NB4 (cell line): Measurements from ENCODE around the gene AHRR.
A peak's percentile ranks its signal among the peaks of the same experiment; 100 is the strongest.

ENCODE experiments used
- DNase-seq: peaks from one replicate; pipeline ENCODE4 v3.0.0; 2010; ENCODE audit warnings: low read depth
- H3K4me3 ChIP-seq: one replicate; pipeline ENCODE4 v1.5.1; 2011; ENCODE audit warnings: mild to moderate bottlenecking, low read depth, low read length, moderate library complexity
- MYC ChIP-seq: IDR thresholded peaks from 2 replicates; pipeline ENCODE4 v1.6.1; 2011; ENCODE audit warnings: low read depth, low read length
- POLR2A ChIP-seq: IDR thresholded peaks from 2 replicates; pipeline ENCODE4 v1.6.1; 2011; ENCODE audit warnings: mild to moderate bottlenecking; ENCODE audit not compliant: insufficient read length; ENCODE audit errors: extremely low read depth
- TF ChIP-seq, protein P1 (sequence below): IDR thresholded peaks from one replicate; pipeline ENCODE4 v1.5.1; 2012; ENCODE audit warnings: low read depth, low read length
- TF ChIP-seq, protein P2 (sequence below): IDR thresholded peaks from 2 replicates; pipeline ENCODE4 v1.6.1; 2011; ENCODE audit warnings: low read depth, low read length

AHRR gene

DNA sequence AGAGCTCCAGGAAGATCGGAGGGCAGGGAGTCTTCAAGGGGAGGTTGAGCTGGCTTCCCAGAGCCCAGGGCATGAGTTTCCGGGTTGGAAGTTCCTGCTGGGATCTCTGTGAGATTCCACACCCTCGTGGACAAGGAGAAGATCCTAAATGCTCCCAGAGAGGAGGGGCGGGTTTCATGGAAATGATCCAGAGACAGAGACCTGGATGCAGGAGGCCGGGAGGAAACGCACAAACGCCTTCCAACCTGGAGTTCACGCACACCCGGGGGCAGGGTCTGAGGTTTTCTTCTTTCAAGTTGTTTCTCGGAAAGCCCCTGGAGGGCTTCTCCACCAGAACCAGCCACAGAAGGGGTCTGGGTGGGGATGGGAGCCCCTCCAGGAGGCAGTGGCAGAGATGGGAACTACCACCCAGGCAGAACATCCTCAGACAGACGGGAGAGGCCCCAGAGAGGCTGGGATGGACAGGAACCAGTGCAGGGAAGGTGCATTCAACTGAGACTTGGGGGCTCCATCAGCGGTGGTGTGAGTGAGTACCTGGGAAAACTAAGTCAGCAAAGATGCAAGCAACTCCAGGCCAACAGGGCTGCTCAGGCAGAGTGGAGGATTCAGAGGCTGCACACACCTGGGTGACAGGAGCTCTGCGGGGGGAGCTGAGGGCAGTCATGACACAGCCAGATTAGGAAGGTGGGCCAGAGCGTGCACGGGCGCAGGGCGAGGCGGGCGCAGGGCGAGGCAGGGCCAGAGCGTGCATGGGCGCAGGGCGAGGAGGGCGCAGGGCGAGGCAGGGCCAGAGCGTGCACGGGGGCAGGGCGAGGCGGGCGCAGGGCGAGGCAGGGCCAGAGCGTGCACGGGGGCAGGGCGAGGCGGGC lies 69.3 kb downstream of the AHRR start:
- H3K4me3 ChIP-seq = peak overlapping the region; percentile 11
- TF ChIP-seq, protein P1, sequence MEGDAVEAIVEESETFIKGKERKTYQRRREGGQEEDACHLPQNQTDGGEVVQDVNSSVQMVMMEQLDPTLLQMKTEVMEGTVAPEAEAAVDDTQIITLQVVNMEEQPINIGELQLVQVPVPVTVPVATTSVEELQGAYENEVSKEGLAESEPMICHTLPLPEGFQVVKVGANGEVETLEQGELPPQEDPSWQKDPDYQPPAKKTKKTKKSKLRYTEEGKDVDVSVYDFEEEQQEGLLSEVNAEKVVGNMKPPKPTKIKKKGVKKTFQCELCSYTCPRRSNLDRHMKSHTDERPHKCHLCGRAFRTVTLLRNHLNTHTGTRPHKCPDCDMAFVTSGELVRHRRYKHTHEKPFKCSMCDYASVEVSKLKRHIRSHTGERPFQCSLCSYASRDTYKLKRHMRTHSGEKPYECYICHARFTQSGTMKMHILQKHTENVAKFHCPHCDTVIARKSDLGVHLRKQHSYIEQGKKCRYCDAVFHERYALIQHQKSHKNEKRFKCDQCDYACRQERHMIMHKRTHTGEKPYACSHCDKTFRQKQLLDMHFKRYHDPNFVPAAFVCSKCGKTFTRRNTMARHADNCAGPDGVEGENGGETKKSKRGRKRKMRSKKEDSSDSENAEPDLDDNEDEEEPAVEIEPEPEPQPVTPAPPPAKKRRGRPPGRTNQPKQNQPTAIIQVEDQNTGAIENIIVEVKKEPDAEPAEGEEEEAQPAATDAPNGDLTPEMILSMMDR = no peak
- TF ChIP-seq POLR2A (no peak), MYC (no peak)
- TF ChIP-seq, protein P2, sequence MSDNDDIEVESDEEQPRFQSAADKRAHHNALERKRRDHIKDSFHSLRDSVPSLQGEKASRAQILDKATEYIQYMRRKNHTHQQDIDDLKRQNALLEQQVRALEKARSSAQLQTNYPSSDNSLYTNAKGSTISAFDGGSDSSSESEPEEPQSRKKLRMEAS = no peak
- DNase-seq = peak; percentile 30

DNA sequence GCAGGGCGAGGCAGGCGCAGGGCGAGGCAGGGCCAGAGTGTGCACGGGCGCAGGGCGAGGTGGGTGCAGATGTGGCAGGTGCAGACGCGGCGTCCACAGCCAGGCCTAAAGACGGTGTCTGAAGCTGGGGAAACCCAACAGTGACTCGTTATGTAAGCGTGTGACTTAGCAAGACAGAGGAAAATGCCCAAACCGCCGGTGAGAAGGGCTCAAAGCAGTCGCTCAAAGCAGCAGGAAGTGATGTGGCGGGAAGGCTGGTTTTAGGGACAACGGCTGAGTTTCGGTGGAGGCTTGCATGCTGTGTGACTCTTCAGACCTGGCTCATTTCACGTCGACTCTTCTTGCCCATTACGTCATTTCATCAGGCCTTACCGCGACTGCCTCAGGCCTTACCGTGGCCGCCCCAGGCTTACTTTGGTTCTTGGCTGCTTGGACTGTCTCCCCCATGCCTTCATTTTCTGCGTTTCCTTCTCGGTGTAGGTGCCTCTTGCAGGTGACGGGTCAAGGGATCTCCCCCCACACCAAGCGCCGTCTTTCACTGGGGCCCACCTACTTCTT lies 71.0 kb downstream of the AHRR start:
- peak; percentile 100 for DNase-seq
- H3K4me3 ChIP-seq = peak overlapping the region; percentile 57
- TF ChIP-seq POLR2A = peak; percentile 44
- peak; percentile 98 for TF ChIP-seq MYC
- TF ChIP-seq, protein P1 = no peak
- TF ChIP-seq, protein P2 = peak; percentile 92

DNA sequence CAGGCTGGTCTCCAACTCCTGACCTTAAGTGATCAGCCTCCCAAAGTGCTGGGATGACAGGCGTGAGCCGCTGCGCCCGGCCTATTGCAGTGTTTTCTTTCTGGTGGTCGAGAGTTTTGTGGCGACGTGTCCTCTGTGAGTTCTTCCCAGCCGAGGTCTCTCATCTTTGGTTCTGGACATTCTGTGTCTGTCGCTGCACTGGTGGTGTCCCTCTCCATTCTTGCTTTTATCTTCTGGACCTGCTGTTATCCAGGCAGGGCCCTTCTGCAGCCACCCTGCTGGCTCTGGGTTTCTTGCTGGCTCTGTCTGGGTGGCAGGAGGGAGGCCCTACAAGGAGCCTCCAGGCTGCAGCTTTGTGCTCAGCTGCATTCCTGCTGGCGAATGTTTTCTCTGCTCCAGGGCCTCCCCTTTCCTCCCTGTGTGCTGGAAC lies 72.3 kb downstream of the AHRR start:
- DNase-seq = peak; percentile 73
- TF ChIP-seq, protein P1 = no peak
- TF ChIP-seq MYC (no peak), POLR2A (no peak)
- TF ChIP-seq, protein P2 = no peak
- peak overlapping the region; percentile 57 for H3K4me3 ChIP-seq

DNA sequence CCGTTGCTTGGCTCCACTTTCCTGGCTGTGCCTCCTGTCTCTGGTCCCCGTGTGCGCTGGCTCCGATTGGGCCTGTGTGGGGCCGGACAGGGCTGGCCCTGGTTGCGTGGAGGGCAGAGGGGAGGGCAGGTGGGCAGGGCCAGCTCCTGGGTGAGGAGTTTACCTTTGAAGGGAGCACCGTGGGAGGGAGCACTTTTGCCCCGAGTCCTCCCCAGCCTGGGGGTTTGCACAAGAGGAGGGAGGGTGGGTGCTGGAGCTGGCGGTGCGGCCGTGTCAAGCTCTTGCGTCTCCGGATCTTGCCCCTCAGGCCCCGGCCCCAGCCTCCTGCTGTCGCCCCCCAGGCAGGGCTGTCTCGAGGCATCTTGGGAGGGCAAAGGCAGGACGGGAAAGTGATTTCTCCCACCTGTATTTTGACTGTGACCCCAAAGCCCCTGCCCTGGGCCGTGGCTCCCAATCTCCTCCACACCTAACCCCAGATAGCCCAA lies 73.2 kb downstream of the AHRR start:
- TF ChIP-seq, protein P2 = no peak
- TF ChIP-seq, protein P1 = no peak
- TF ChIP-seq POLR2A = no peak
- no peak for TF ChIP-seq MYC
- peak; percentile 71 for DNase-seq
- H3K4me3 ChIP-seq = no peak overlapping the region

DNA sequence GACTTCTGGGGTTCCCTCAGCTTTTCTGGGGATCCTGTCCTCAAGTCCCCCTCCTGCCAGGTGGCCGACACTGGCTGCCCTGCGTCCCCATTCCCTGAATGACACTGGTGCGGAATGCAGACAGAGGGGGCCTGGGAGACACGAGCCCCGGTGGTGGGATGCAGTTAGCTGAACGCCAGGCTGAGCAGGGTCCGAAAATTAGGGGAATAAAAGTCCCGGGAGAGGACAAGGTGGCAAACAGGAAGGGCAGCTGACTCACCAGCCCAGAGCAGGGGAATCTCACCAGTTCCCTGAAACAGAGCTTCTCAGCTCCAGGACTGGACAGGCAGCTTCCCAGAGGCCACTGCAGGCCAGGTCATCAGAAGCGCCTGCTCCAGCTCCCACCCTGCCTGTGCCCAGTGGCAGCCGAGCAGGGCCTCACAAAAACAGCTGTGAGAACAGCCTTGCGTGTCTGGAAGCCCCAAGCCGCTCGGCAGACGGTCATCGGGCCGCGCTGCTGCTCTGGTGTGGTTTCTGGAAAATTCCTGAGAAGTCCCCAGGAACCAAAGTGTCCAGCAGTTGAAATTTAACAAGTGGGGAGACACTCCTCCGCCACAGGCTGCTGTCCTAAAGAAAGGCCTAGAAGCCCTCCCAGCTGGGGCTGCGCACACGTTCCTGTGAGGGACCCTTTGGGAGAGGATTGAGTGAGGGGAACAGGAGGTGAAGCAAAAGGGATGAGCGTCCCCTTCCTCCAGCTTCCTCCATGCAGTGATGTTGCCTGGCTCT lies 73.8 kb downstream of the AHRR start:
- no peak overlapping the region for H3K4me3 ChIP-seq
- TF ChIP-seq POLR2A = no peak
- TF ChIP-seq MYC = no peak
- TF ChIP-seq, protein P1 = no peak
- TF ChIP-seq, protein P2 = no peak
- DNase-seq = peak; percentile 60
